Pancreas (tissue), 10 donors: ENCODE data around the gene SH3BGRL3. TPM values are rescaled to one million over a fixed set of nuclear protein-coding genes. Genes with fewer than 3 reads are reported as not detected.

Experiments
- ATAC-seq, 4 donors: fragments of 200-7000 bp; cut with Tn5 transposase; one replicate each; pipeline versions ENCODE4 v1.8.0 to v1.9.1; 2020; ENCODE audit warnings: mild to moderate bottlenecking in 4 of 4, moderate library complexity in 4 of 4
- DNase-seq, 6 donors: peaks; one replicate each; pipeline ENCODE4 v3.0.0-alpha.2; 2020
- FAIRE-seq: peaks from 2 replicates; lab custom pipeline; 2012; peaks lifted over from hg19 to GRCh38; lab: Jason Lieb, UNC
- H3K27ac ChIP-seq, 4 donors: fragments of 200-600 bp; sonication (generic); 1 replicate in 3 of 4; 2 replicates in 1 of 4; pipeline versions ENCODE4 v1.5.0 to v1.8.0; 2020
- H3K27me3 ChIP-seq, 4 donors: fragments of 200-600 bp; one replicate each; pipeline ENCODE4 v1.8.0; 2021
- H3K36me3 ChIP-seq, 3 donors: fragments of 200-600 bp; sonication (generic) in 1 of 3; one replicate each; pipeline versions ENCODE4 v1.5.0 to v1.8.0; 2020 to 2021
- H3K4me1 ChIP-seq, 3 donors: fragments of 200-600 bp; one replicate each; pipeline ENCODE4 v1.8.0; 2021
- H3K4me3 ChIP-seq, 4 donors: fragments of 200-600 bp; sonication (generic) in 2 of 4; one replicate each; pipeline versions ENCODE4 v1.5.0 to v1.8.0; 2020 to 2021
- H3K9me3 ChIP-seq, 4 donors: fragments of 200-600 bp; one replicate each; pipeline ENCODE4 v1.8.0; 2021
- CTCF ChIP-seq, 4 donors: fragments of 200-600 bp; sonication (generic) in 3 of 4; IDR thresholded peaks; one replicate each; pipeline versions ENCODE4 v1.5.0 to v1.8.0; 2021; ENCODE audit warnings: antibody characterized with exemption in 4 of 4
- WGBS, 2 donors: extraction: QIAGEN DNeasy Blood & Tissue Kit; methylation state at CpG; one replicate each; pipeline ENCODE4 v1.1.7; 2013; 5-methylcytosine and 5-hydroxymethylcytosine counted together
- intact Hi-C, 3 donors: fragments of 100-400 bp; cut with DNase I; formaldehyde crosslinking; loops; one replicate each; pipeline versions ENCODE4 v1.11.1 to v1.14.2; 2022
- polyA plus RNA-seq, 2 donors: library from polyadenylated mRNA; stranded (reverse); fragments of 200-250 nt; gene quantifications; one replicate each; pipeline ENCODE4 v1.2.3, GENCODE V29; 2013
- total RNA-seq, 6 donors: library from RNA; stranded (reverse); fragmentation: NEBNext Ultra II Directional in 4 of 6; extraction: Animal tissue kit (Norgen Biotek cat#: 25700) in 4 of 6; gene quantifications; one replicate each; pipeline versions ENCODE4 v1.2.1 to v1.2.4, GENCODE V29; 2021 to 2023
- donor health status: healthy with polysubstance abuse.
- donor health status: DM: no; HTN: no; CAD: no; lungs with moderate emphysema.
- donor health status: DM: no; HTN: no; CAD: no.
- donor health status: control.
- donor health status: control.
- donor health status: Bipolar disorder and iron deficiency.
- donor health status: DM: yes; HTN: yes; CAD: no.
- donor health status: DM: no; HTN: no; CAD: no.
- donor health status: DM: no; HTN: no; CAD: no.
- donor health status: DM: yes; HTN: yes; CAD: no.

The SH3BGRL3 gene
- total and polyA plus RNA-seq, 8 donors, result 29.1 to 109 (median 55.9) TPM

DNA sequence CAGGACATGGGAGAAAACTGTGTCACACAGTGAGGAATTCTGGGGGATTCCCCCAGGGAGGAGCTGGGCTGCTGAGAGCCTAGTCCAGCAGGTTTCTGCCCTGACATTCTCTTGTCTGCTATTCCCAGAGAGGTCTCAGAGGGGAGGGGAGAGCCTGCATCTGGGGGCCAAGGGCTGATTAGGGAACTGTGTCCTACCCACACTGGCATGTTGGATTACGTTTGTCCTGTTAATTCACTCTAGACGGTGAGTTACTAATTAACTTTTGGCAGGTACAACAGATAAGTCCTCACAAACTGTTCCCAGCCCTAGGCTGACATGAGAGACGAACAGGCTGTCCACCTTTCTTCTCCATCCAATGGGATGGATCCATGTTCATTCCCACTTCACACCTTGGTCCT, 2.6 kb upstream of the SH3BGRL3 start:
- Histone ChIP-seq H3K4me1 (peaks cover 33 to 53% (median 36%) of the 10 kb centered on the region in 3 donors), H3K36me3 (no peaks in the 10 kb centered on the region), H3K9me3 (no peaks in the 10 kb centered on the region), H3K27ac (peak overlapping the region; percentile 62 to 93 (median 89)), H3K4me3 (no peak overlapping the region), H3K27me3 (no peaks in the 10 kb centered on the region)
- FAIRE-seq (no peak), ATAC-seq (peak; percentile 15 to 52 (median 36)), DNase-seq (peak in 3 of 6 donors; percentile 39 to 50 (median 46))
- intact Hi-C loops, result loop anchor here in 1 of 3 donors (5.0 kb wide), 1 partner anchor 40 kb away; the partner anchor contains the start of gene CD52
- no peak for TF ChIP-seq CTCF (IDR thresholded peaks at IDR 0.05)
- WGBS, 2 donors, result 14 to 16% methylated on average over 3 of the region's 3 CpGs

DNA sequence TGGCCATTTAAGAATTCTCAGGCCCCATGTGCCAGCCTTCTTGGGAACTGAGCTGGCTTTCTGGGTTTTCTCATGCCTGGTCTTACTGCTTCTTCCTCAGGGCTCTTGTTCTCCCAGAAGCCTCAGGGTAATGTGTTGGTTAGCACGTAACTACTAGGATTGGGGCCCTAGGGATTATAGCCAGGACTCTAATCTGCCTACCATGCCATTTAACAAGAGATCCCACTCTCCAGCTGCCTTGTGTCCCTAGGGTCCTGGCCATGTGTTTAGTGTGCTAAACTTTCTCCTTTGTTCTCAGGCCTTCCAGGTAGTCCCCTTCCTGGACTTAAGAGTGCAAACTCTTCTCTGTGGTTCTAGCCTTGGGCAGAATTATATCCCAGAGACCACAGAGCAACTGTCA, 2.2 kb upstream of the SH3BGRL3 start:
- H3K4me3 ChIP-seq, result no peak overlapping the region
- intact Hi-C loops, result loop anchor here in 1 of 3 donors (5.0 kb wide), 1 partner anchor 40 kb away; the partner anchor contains the start of gene CD52
- no peak for FAIRE-seq
- ATAC-seq, result no peak
- TF ChIP-seq CTCF (IDR thresholded peaks at IDR 0.05), result no peak
- DNase-seq, result no peak
- H3K4me1 ChIP-seq, result peaks cover 33 to 53% (median 36%) of the 10 kb centered on the region in 3 donors
- no peaks in the 10 kb centered on the region for H3K36me3 ChIP-seq
- peak overlapping the region; percentile 62 to 93 (median 89) for H3K27ac ChIP-seq
- H3K27me3 ChIP-seq, result no peaks in the 10 kb centered on the region
- no peaks in the 10 kb centered on the region for H3K9me3 ChIP-seq
- 24 to 56% methylated on average over 1 of the region's 1 CpG for WGBS, 2 donors

GRCh38 chr1:26278303-26278702, 1.6 kb upstream of the SH3BGRL3 start:
- DNase-seq (no peak), ATAC-seq (no peak), FAIRE-seq (no peak)
- Histone ChIP-seq H3K27ac (peak overlapping the region; percentile 62 to 93 (median 89)), H3K4me3 (no peak overlapping the region), H3K36me3 (no peaks in the 10 kb centered on the region), H3K27me3 (no peaks in the 10 kb centered on the region), H3K4me1 (peaks cover 33 to 53% (median 36%) of the 10 kb centered on the region in 3 donors), H3K9me3 (no peaks in the 10 kb centered on the region)
- WGBS, 2 donors, result 60 to 64% methylated on average over 4 of the region's 4 CpGs
- intact Hi-C loops, result loop anchor here in 1 of 3 donors (5.0 kb wide), 1 partner anchor 39 kb away; the partner anchor contains the start of gene CD52
- TF ChIP-seq CTCF (IDR thresholded peaks at IDR 0.05), result no peak

- Histone ChIP-seq H3K27me3 (no peaks in the 10 kb centered on the region), H3K27ac (peak overlapping the region; percentile 85 to 95 (median 93)), H3K9me3 (no peaks in the 10 kb centered on the region), H3K4me3 (peak overlapping the region in 3 of 4 donors; percentile 68 to 100 (median 84)), H3K36me3 (no peaks in the 10 kb centered on the region), H3K4me1 (peaks cover 33 to 53% (median 36%) of the 10 kb centered on the region in 3 donors)
- WGBS, 2 donors, result 49 to 55% methylated on average over 9 of the region's 9 CpGs
- TF ChIP-seq CTCF (IDR thresholded peaks at IDR 0.05), result no peak
- ATAC-seq, result peak in 3 of 4 donors; percentile 1 to 22 (median 5)
- no peak for FAIRE-seq
- DNase-seq, result peak in 2 of 6 donors; percentile 39 to 46
- intact Hi-C loops, result loop anchor here in 1 of 3 donors (5.0 kb wide), 1 partner anchor 38 kb away; the partner anchor contains the start of gene CD52
Measured at GRCh38 chr1:26278724-26279455, 996 bp upstream of the SH3BGRL3 start.
